B cell (primary cell): Measurements from ENCODE around the gene PIK3R2. TPM values are rescaled to one million over a fixed set of nuclear protein-coding genes. Genes with fewer than 3 reads are reported as not detected.
"Not testable (repeated sequence)": the region's sequence is repeated elsewhere in the genome, so short reads cannot be mapped to it uniquely, and the experiment has no call there.

Experiments used
- ATAC-seq: fragments of 200-7000 bp; cut with Tn5 transposase; one replicate; pipeline ENCODE4 v1.10.0; 2021; ENCODE audit warnings: low read depth, mild to moderate bottlenecking, moderate number of reproducible peaks, moderate library complexity
- CTCF ChIA-PET: fragments of 350-600 bp; sonication (Branson Sonifier 250); formaldehyde crosslinking; loops from one replicate; lab custom pipeline; 2021; ENCODE audit warnings: antibody characterized with exemption, inconsistent platforms; lab: Charles Lee
- POLR2A ChIA-PET: fragments of 350-600 bp; sonication (Branson Sonifier 250); formaldehyde crosslinking; loops from one replicate; lab custom pipeline; 2021; ENCODE audit warnings: antibody characterized with exemption; lab: Charles Lee
- DNase-seq: peaks from one replicate; pipeline ENCODE4 v3.0.0; 2013
- H2AFZ ChIP-seq: 2 replicates; pipeline ENCODE4 v1.6.1; 2012; ENCODE audit warnings: mild to moderate bottlenecking, low read depth, low read length; ENCODE audit not compliant: insufficient read depth, poor library complexity, severe bottlenecking
- H3K27ac ChIP-seq, 2 donors: 1 replicate in 1 of 2; 2 replicates in 1 of 2; pipeline ENCODE4 v1.5.1; 2012 to 2013; ENCODE audit warnings: low read length in 2 of 2, mild to moderate bottlenecking in 2 of 2, moderate library complexity in 1 of 2
- H3K27me3 ChIP-seq, 4 experiments: fragments of 200-600 bp in 1 of 4; sonication (generic) in 1 of 4; replicated peaks in 1 of 4; 1 replicate in 2 of 4; 2 replicates in 2 of 4; pipeline versions ENCODE4 v1.6.1 to v1.7.0; 2013 to 2016; ENCODE audit warnings: low read length in 3 of 4, mild to moderate bottlenecking in 2 of 4, mixed read lengths in 1 of 4, moderate library complexity in 1 of 4; ENCODE audit not compliant: insufficient read depth in 4 of 4, control insufficient read depth in 3 of 4; ENCODE audit errors: control extremely low read depth in 1 of 4
- H3K36me3 ChIP-seq, 2 experiments: replicated peaks in 1 of 2; 1 replicate in 1 of 2; 2 replicates in 1 of 2; pipeline versions ENCODE4 v1.6.1 to v1.7.1; 2013; ENCODE audit warnings: low read length in 1 of 2; ENCODE audit not compliant: insufficient read depth in 2 of 2, control insufficient read depth in 1 of 2; ENCODE audit errors: control extremely low read depth in 1 of 2, extremely low read depth in 1 of 2
- H3K4me1 ChIP-seq, 2 donors: fragments of 200-600 bp in 1 of 2; sonication (generic) in 1 of 2; 1 replicate in 1 of 2; 2 replicates in 1 of 2; pipeline versions ENCODE4 v1.5.1 to v1.6.1; 2013 to 2017; ENCODE audit warnings: low read length in 2 of 2; ENCODE audit not compliant: control insufficient read depth in 2 of 2, insufficient read depth in 2 of 2
- H3K4me2 ChIP-seq: replicated peaks from 2 replicates; pipeline ENCODE3; 2012; ENCODE audit warnings: mild to moderate bottlenecking, low read depth, low read length; ENCODE audit not compliant: poor library complexity, severe bottlenecking
- H3K4me3 ChIP-seq, 5 experiments: fragments of 200-600 bp in 1 of 5; sonication (generic) in 1 of 5; 1 replicate in 3 of 5; 2 replicates in 2 of 5; pipeline versions ENCODE4 v1.5.1 to v1.7.0; 2011 to 2016; ENCODE audit warnings: low read length in 4 of 5, mild to moderate bottlenecking in 4 of 5, low read depth in 2 of 5, control low read depth in 1 of 5, moderate library complexity in 1 of 5; ENCODE audit not compliant: insufficient read depth in 1 of 5; ENCODE audit errors: control extremely low read depth in 1 of 5, extremely low read depth in 1 of 5
- H3K79me2 ChIP-seq: fragments of 200-600 bp; sonication (generic); one replicate; pipeline ENCODE4 v1.6.0; 2016; ENCODE audit warnings: low read length; ENCODE audit not compliant: control insufficient read depth, insufficient read depth
- H3K9ac ChIP-seq: fragments of 200-600 bp; sonication (generic); 2 replicates; pipeline ENCODE4 v1.6.1; 2017; ENCODE audit warnings: mild to moderate bottlenecking, low read length, moderate library complexity
- H3K9me3 ChIP-seq, 3 donors: one replicate each; pipeline versions ENCODE4 v1.6.1 to v1.7.1; 2013; ENCODE audit warnings: low read length in 2 of 3; ENCODE audit not compliant: control insufficient read depth in 2 of 3, insufficient read depth in 1 of 3; ENCODE audit errors: control extremely low read depth in 1 of 3
- H4K20me1 ChIP-seq: 2 replicates; pipeline ENCODE4 v1.6.0; 2012; ENCODE audit warnings: mild to moderate bottlenecking, low read length; ENCODE audit not compliant: insufficient read depth, control insufficient read depth, poor library complexity, severe bottlenecking
- H3K27ac Mint-ChIP-seq: one replicate; pipeline ENCODE4 v1.8.0; 2021; ENCODE audit warnings: mixed read lengths
- H3K27me3 Mint-ChIP-seq: one replicate; pipeline ENCODE4 v1.8.0; 2021; ENCODE audit warnings: mixed read lengths
- H3K4me1 Mint-ChIP-seq: one replicate; pipeline ENCODE4 v1.8.0; 2021; ENCODE audit warnings: mixed read lengths
- H3K4me3 Mint-ChIP-seq: one replicate; pipeline ENCODE4 v1.8.0; 2021; ENCODE audit warnings: mixed read lengths
- H3K9me3 Mint-ChIP-seq: one replicate; pipeline ENCODE4 v1.8.0; 2022; ENCODE audit warnings: mixed read lengths; ENCODE audit not compliant: insufficient read depth
- CTCF ChIP-seq: fragments of 200-600 bp; IDR thresholded peaks from one replicate; pipeline ENCODE4 v1.8.0; 2022; ENCODE audit warnings: antibody characterized with exemption, mild to moderate bottlenecking
- EZH2 ChIP-seq: IDR thresholded peaks from 2 replicates; pipeline ENCODE4 v1.6.1; 2012; ENCODE audit warnings: borderline replicate concordance, low read depth, mild to moderate bottlenecking, moderate library complexity, low read length; ENCODE audit not compliant: insufficient read depth, poor library complexity, severe bottlenecking
- WGBS: methylation state at CpG from one replicate; pipeline ENCODE4 v1.1.5; 2013; ENCODE audit warnings: missing lambda C conversion rate; ENCODE audit not compliant: insufficient coverage; 5-methylcytosine and 5-hydroxymethylcytosine counted together
- intact Hi-C: fragments of 100-400 bp; cut with micrococcal nuclease; formaldehyde crosslinking; loops from one replicate; pipeline ENCODE4 v1.10.0; 2022
- polyA plus RNA-seq: library from polyadenylated mRNA; depleted of rRNA; stranded (reverse); fragments of >200 nt; gene quantifications from 2 replicates; pipeline ENCODE4 v1.2.3, GENCODE V29; 2012
- total RNA-seq, 2 donors: library from RNA; stranded (reverse); fragments of 120-200 nt in 1 of 2; gene quantifications; 1 replicate in 1 of 2; 2 replicates in 1 of 2; pipeline versions ENCODE4 v1.2.3 to v1.2.4, GENCODE V29; 2013 to 2022

The PIK3R2 gene
- total and polyA plus RNA-seq, 2 donors (not counting 1 experiment from before 2014, with no cell fraction given) = 8.5 to 15.8 TPM

- H3K27me3 Mint-ChIP-seq, H3K9me3 ChIP-seq, POLR2A ChIA-PET, H3K4me2 ChIP-seq, H3K9ac ChIP-seq, H3K4me3 Mint-ChIP-seq, H3K27ac ChIP-seq, DNase-seq, H3K27me3 ChIP-seq, H3K9me3 Mint-ChIP-seq, H2AFZ ChIP-seq, intact Hi-C loops, H3K4me3 ChIP-seq, ATAC-seq, H3K27ac Mint-ChIP-seq: not testable (repeated sequence)
- Histone ChIP-seq H3K79me2 (peaks cover 13% of the 10 kb centered on the region), H3K36me3 (peaks cover 0 to 16% of the 10 kb centered on the region in 2 experiments), H4K20me1 (peaks cover 11% of the 10 kb centered on the region), H3K4me1 (peaks cover 16 to 23% of the 10 kb centered on the region in 2 donors)
- H3K4me1 Mint-ChIP-seq = peaks cover 19% of the 10 kb centered on the region
- 100% methylated on average over 2 of the region's 6 CpGs for WGBS
- CTCF ChIA-PET = interaction anchor here (1.0 kb wide), 1 partner anchor 9 kb away, joined by 3 read pairs; no protein-coding TSS in a partner anchor
Observed at GRCh38 chr19:18159059-18159616, 6.2 kb downstream of the PIK3R2 start.

GRCh38 chr19:18159810-18160209, 6.8 kb downstream of the PIK3R2 start:
- Histone ChIP-seq H3K27ac (no peak overlapping the region), H3K4me3 (no peak overlapping the region), H3K9ac (no peak overlapping the region), H3K79me2 (peaks cover 8% of the 10 kb centered on the region), H3K27me3 (no peaks in the 10 kb centered on the region), H4K20me1 (peaks cover 7% of the 10 kb centered on the region), H3K9me3 (no peaks in the 10 kb centered on the region), H2AFZ (no peak overlapping the region), H3K4me1 (peaks cover 13 to 19% of the 10 kb centered on the region in 2 donors), H3K36me3 (peaks cover 0 to 17% of the 10 kb centered on the region in 2 experiments), H3K4me2 (no peak overlapping the region)
- Mint-ChIP-seq H3K9me3 (no peaks in the 10 kb centered on the region), H3K4me1 (peaks cover 13% of the 10 kb centered on the region), H3K4me3 (peak overlapping the region; percentile 65), H3K27me3 (no peaks in the 10 kb centered on the region), H3K27ac (no peak overlapping the region)
- DNase-seq (no peak), ATAC-seq (no peak)
- ChIA-PET POLR2A (interaction anchor here (1.3 kb wide), 1 partner anchor 145 kb away, joined by 3 read pairs; no protein-coding TSS in a partner anchor), CTCF (interaction anchor here (0.9 to 1.1 kb wide), 4 partner anchors 9 to 95 kb away, joined by 3 to 5 read pairs (median 4); a partner anchor contains a TSS)
- intact Hi-C loops = no loop called here
- TF ChIP-seq CTCF (no peak), EZH2 (no peak)
- 98% methylated on average over 7 of the region's 10 CpGs for WGBS
